T47D (cell line): Measurements from ENCODE around the gene CCND1.

Experiments
- DNase-seq, 2 experiments: peaks; one replicate each; pipeline versions ENCODE4 v3.0.0 to v3.0.0-alpha.2; 2011 to 2012; ENCODE audit warnings: low read depth in 1 of 2, low spot score in 1 of 2
- JUND ChIP-seq: IDR thresholded peaks from 2 replicates; pipeline ENCODE4 v1.6.1; 2012; ENCODE audit warnings: low read depth
- in situ Hi-C: cut with HindIII; loops from 2 replicates; pipeline ENCODE4 v1.10.0; 2016; ENCODE audit warnings: low sequenced_read_pairs, low pct_unique_long_range_greater_than_20kb

The CCND1 gene

GRCh38 chr11:69625476-69625875 lies 15.5 kb upstream of the CCND1 start:
- no peak for DNase-seq
- in situ Hi-C loops, result no loop called here

GRCh38 chr11:69627551-69627950 lies 13.4 kb upstream of the CCND1 start:
- in situ Hi-C loops, result no loop called here
- no peak for TF ChIP-seq JUND
- no peak for DNase-seq

More at GRCh38 chr11:69625476-69625875, 15.5 kb upstream of the CCND1 start:
- TF ChIP-seq JUND, result no peak

GRCh38 chr11:69630017-69630416 lies 10.9 kb upstream of the CCND1 start:
- TF ChIP-seq JUND, result no peak
- no peak for DNase-seq
- in situ Hi-C loops, result no loop called here

GRCh38 chr11:69630424-69630823 lies 10.5 kb upstream of the CCND1 start:
- DNase-seq, result no peak
- in situ Hi-C loops, result no loop called here
- TF ChIP-seq JUND, result no peak

- in situ Hi-C loops, result no loop called here
- TF ChIP-seq JUND, result no peak
- DNase-seq, result no peak
These were observed 8.1 kb upstream of the CCND1 start for GRCh38 chr11:69632900-69633299.

- in situ Hi-C loops, result no loop called here
- no peak for DNase-seq
- TF ChIP-seq JUND, result no peak
These were observed 6.9 kb upstream of the CCND1 start for GRCh38 chr11:69634069-69634468.

GRCh38 chr11:69634590-69634989 lies 6.4 kb upstream of the CCND1 start:
- in situ Hi-C loops, result no loop called here
- no peak for DNase-seq
- no peak for TF ChIP-seq JUND

- DNase-seq, result no peak
- in situ Hi-C loops, result no loop called here
- TF ChIP-seq JUND, result no peak
These were observed 5.8 kb upstream of the CCND1 start for GRCh38 chr11:69635195-69635594.

- in situ Hi-C loops, result no loop called here
These were observed 5.0 kb upstream of the CCND1 start for GRCh38 chr11:69635804-69636511.

GRCh38 chr11:69636512-69637197 lies 4.3 kb upstream of the CCND1 start:
- in situ Hi-C loops, result no loop called here
- TF ChIP-seq JUND, result no peak
- DNase-seq, result peak; percentile 94 to 96

More at GRCh38 chr11:69635804-69636511, 5.0 kb upstream of the CCND1 start:
- DNase-seq, result peak in 1 of 2 experiments; percentile 77
- TF ChIP-seq JUND, result no peak

GRCh38 chr11:69637198-69637940 lies 3.6 kb upstream of the CCND1 start:
- TF ChIP-seq JUND, result no peak
- in situ Hi-C loops, result no loop called here
- DNase-seq, result peak in 1 of 2 experiments; percentile 32

GRCh38 chr11:69637941-69638871 lies 2.8 kb upstream of the CCND1 start:
- TF ChIP-seq JUND, result no peak
- DNase-seq, result peak; percentile 80 to 90
- in situ Hi-C loops, result no loop called here
